Measurements from ENCODE around the gene MXI1. TPM values are rescaled to one million over a fixed set of nuclear protein-coding genes. Genes with fewer than 3 reads are reported as not detected.
A peak's percentile ranks its signal among the peaks of the same experiment; 100 is the strongest.

The MXI1 gene
- total and polyA plus RNA-seq, 2 of the 4 experiments (the other 2 are of a cell fraction), result 7.2 to 11.8 TPM

DNA sequence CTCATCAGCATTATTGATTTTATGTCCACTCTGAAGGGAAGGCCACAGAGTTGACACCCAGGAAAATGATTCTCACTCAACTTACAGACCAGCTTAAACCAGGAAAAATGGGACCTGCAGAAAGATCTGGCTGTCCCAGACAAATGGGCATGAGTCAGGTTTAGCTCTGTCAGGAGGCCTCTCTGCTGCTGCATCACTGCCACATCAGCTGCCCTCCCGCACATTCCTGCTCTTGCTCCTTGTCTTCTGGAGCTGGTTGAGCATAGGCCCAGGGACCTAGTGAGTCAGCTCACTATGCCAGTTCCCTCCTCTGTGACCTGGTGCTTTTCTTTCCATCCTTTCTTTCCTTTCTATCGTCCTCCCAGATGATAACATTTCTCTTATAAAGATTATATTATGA, 116.1 kb downstream of the MXI1 start:
- Histone ChIP-seq H3K27me3 (ENCODE audit: control insufficient read depth, insufficient read depth, low read length) (no peaks in the 10 kb centered on the region), H3K4me1 (ENCODE audit: control insufficient read depth, insufficient read depth, low read length) (peaks cover 24% of the 10 kb centered on the region), H3K56ac (ENCODE audit: extremely low read depth, insufficient read depth, low read length) (no peak overlapping the region), H2AFZ (replicated peaks; ENCODE audit: low read length, poor library complexity) (no peak overlapping the region), H2BK5ac (ENCODE audit: low read depth, low read length, poor library complexity, severe bottlenecking) (peak overlapping the region; percentile 63), H4K8ac (ENCODE audit: low read depth in 2 of 2, low read length in 2 of 2) (0 out of 4 replicates have a peak overlapping the region, but pooled peaks have one; percentile 17 to 36), H3K36me3 (ENCODE audit: control insufficient read depth, insufficient read depth, low read length) (no peaks in the 10 kb centered on the region), H3K14ac (replicated peaks; ENCODE audit: low read depth, low read length) (peak overlapping the region; percentile 85; the same call in 1 of the 2 replicates), H2BK120ac (ENCODE audit: low read depth, low read length) (peak overlapping the region; percentile 56; the same call in 1 of the 2 replicates), H3K9ac (ENCODE audit: low read depth, low read length) (no peak overlapping the region), H2BK15ac (ENCODE audit: low read depth, low read length) (peak overlapping the region; percentile 8; the same call in 2 of the 3 replicates), H3K23ac (ENCODE audit: low read depth, low read length) (no peak overlapping the region), H3K4me3 (ENCODE audit: insufficient read depth, low read depth, low read length) (no peak overlapping the region), H3K9me1 (ENCODE audit: insufficient read depth, low read length) (peaks cover 21% of the 10 kb centered on the region), H2BK20ac (ENCODE audit: low read depth, low read length) (peak overlapping the region; percentile 7; the same call in 1 of the 2 replicates), H3K79me1 (ENCODE audit: low read depth in 1 of 2, low read length in 2 of 2) (no peaks in the 10 kb centered on the region), H3K18ac (ENCODE audit: low read depth, low read length) (peak overlapping the region; percentile 74; the same call in 1 of the 2 replicates), H3K9me3 (ENCODE audit: control insufficient read depth, insufficient read depth, low read length) (peaks cover 6% of the 10 kb centered on the region; the same call in 1 of the 2 replicates), H2AK5ac (ENCODE audit: low read depth, low read length) (no peak overlapping the region), H3K4ac (ENCODE audit: low read depth, low read length) (peak overlapping the region; percentile 72), H4K20me1 (ENCODE audit: insufficient read depth, low read length) (peaks cover 5% of the 10 kb centered on the region; the same call in 1 of the 2 replicates), H2AK9ac (replicated peaks; ENCODE audit: low read depth, low read length, poor library complexity) (no peak overlapping the region), H3K27ac (ENCODE audit: insufficient read depth, low read length) (no peak overlapping the region), H4K5ac (ENCODE audit: low read depth, low read length) (peak overlapping the region; percentile 21; the same call in 1 of the 2 replicates), H3K4me2 (ENCODE audit: low read depth, low read length) (no peak overlapping the region), H4K91ac (ENCODE audit: insufficient read depth, low read depth, low read length) (no peak overlapping the region)
- BruUV-seq (replicated peaks), result no TSS peak
- CTCF ChIA-PET, result interaction anchor here (0.6 to 1.6 kb wide), 4 partner anchors 11 to 268 kb away, joined by 3 to 6 read pairs (median 4); no protein-coding TSS in a partner anchor
- in situ Hi-C loops (cut with MboI; ENCODE audit: low sequenced_read_pairs) (loop anchor here (25.0 kb wide), 1 partner anchor 1814 kb away; no protein-coding TSS in a partner anchor), dilution Hi-C loops (cut with HindIII; ENCODE audit: low sequenced_read_pairs, unreplicated experiment) (no loop called here), intact Hi-C loops (cut with micrococcal nuclease) (no loop called here)
- ATAC-seq (ENCODE audit: low read depth) (peak; percentile 83), DNase-seq (peak; percentile 97)
- no CpG with 5 or more reads among the region's 2 CpGs for WGBS, 2 experiments (ENCODE audit: extremely low coverage in 2 of 2, insufficient read length in 1 of 2)
- POLR2A ChIA-PET (ENCODE audit: unreplicated experiment), result no interaction called here
- TF ChIP-seq FOS (IDR thresholded peaks at IDR 0.05; ENCODE audit: low read depth, low read length) (peak; percentile 87), BHLHE40 (IDR thresholded peaks at IDR 0.05; ENCODE audit: low read depth, low read length) (peak; percentile 61), RAD21 (IDR thresholded peaks at IDR 0.05; ENCODE audit: low read length) (peak; percentile 31), NFE2L2 (IDR thresholded peaks at IDR 0.05; ENCODE audit: low read depth, low read length) (peak; percentile 76), MXI1 (IDR thresholded peaks at IDR 0.05; ENCODE audit: borderline replicate concordance, low read depth, low read length) (no peak), SMC3 (IDR thresholded peaks at IDR 0.05; ENCODE audit: low read depth, low read length) (peak; percentile 17; the same call in 1 of the 2 replicates), POLR2A (IDR thresholded peaks at IDR 0.05; ENCODE audit: low read depth, low read length) (peak; percentile 27; the same call in 1 of the 2 replicates), CEBPB (IDR thresholded peaks at IDR 0.05; ENCODE audit: low read depth, low read length) (no peak), RFX5 (IDR thresholded peaks at IDR 0.05; ENCODE audit: low read depth, low read length) (no peak), MAFK (IDR thresholded peaks at IDR 0.05; ENCODE audit: low read depth, low read length) (peak; percentile 62), RCOR1 (IDR thresholded peaks at IDR 0.05; ENCODE audit: insufficient replicate concordance, low read length) (no peak), CHD1 (IDR thresholded peaks at IDR 0.05; ENCODE audit: low read depth, low read length) (no peak), CTCF (conservative IDR thresholded peaks at IDR 0.05; ENCODE audit: low read depth, low read length) (no peak), MAZ (IDR thresholded peaks at IDR 0.05; ENCODE audit: borderline replicate concordance, low read depth, low read length) (0 out of 2 replicates have a peak, but pooled peaks have one; percentile 25), ELK1 (IDR thresholded peaks at IDR 0.05; ENCODE audit: borderline replicate concordance, low read depth, low read length) (no peak)
